ENCODE measurements around the gene SLK.

DNA sequence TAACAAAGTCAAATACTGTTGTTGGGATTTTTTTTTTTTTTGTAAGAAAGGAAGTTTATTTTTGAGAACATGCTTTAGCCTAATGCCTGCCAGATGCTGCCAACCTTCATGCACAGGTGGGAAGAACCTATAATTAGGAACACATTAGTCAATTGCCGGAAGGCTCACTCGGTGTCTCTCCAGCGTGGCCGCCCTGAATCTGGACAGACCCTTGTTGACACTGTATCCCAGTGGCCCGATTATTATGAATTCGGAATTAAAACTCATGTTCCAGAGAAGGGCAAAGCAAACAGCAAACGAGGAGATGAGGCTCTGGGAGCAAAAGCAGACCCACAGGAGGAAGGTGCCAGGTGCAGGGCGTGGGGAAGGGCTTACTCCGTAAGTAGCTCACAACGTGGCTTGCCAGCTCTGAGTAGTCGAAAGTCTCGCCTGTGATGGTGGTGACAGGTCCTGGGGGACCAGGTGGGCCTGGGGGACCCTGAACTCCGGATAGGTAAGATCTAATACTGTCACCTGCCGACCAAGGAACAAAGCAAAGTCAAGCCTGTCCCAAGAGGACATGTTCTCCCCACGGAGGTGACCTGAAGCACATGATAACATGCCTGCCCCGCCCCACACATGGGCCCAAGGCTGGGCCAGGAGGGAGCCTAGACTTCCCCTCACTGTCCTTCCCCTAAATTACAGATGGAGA is 70.5 kb downstream of the SLK start:
- TF ChIP-seq POLR2A (IDR thresholded peaks at IDR 0.05) (no peak), EP300 (IDR thresholded peaks at IDR 0.05) (no peak), POLR2AphosphoS5 (IDR thresholded peaks at IDR 0.05) (no peak)
- TF ChIP-seq, protein P1, sequence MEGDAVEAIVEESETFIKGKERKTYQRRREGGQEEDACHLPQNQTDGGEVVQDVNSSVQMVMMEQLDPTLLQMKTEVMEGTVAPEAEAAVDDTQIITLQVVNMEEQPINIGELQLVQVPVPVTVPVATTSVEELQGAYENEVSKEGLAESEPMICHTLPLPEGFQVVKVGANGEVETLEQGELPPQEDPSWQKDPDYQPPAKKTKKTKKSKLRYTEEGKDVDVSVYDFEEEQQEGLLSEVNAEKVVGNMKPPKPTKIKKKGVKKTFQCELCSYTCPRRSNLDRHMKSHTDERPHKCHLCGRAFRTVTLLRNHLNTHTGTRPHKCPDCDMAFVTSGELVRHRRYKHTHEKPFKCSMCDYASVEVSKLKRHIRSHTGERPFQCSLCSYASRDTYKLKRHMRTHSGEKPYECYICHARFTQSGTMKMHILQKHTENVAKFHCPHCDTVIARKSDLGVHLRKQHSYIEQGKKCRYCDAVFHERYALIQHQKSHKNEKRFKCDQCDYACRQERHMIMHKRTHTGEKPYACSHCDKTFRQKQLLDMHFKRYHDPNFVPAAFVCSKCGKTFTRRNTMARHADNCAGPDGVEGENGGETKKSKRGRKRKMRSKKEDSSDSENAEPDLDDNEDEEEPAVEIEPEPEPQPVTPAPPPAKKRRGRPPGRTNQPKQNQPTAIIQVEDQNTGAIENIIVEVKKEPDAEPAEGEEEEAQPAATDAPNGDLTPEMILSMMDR (IDR thresholded peaks at IDR 0.05), result no peak
